Left forelimb (tissue), 1 donor: Measurements from ENCODE around the gene TULP4.

Experiments
- DNase-seq: peaks from one replicate; pipeline ENCODE4 v3.0.0-alpha.2; 2018; ENCODE audit warnings: low spot score

The TULP4 gene

GRCh38 chr6:158419339-158419909, 107.2 kb downstream of the TULP4 start:
- DNase-seq, result no peak

- DNase-seq, result no peak
Measured at GRCh38 chr6:158421381-158421780, 109.1 kb downstream of the TULP4 start.

GRCh38 chr6:158422629-158423238, 110.5 kb downstream of the TULP4 start:
- DNase-seq, result no peak

GRCh38 chr6:158431036-158431435, 118.8 kb downstream of the TULP4 start:
- no peak for DNase-seq

GRCh38 chr6:158431560-158431959, 119.3 kb downstream of the TULP4 start:
- DNase-seq, result no peak

GRCh38 chr6:158437571-158437970, 125.3 kb downstream of the TULP4 start:
- DNase-seq, result no peak

GRCh38 chr6:158438226-158438625, 126.0 kb downstream of the TULP4 start:
- DNase-seq, result no peak

GRCh38 chr6:158439255-158439654, 127.0 kb downstream of the TULP4 start:
- no peak for DNase-seq

GRCh38 chr6:158441716-158442215, 129.5 kb downstream of the TULP4 start:
- no peak for DNase-seq

- DNase-seq, result no peak
Measured at GRCh38 chr6:158442306-158442705, 130.0 kb downstream of the TULP4 start.

- no peak for DNase-seq
Measured at GRCh38 chr6:158445426-158446085, 133.3 kb downstream of the TULP4 start.

GRCh38 chr6:158448856-158449255, 136.6 kb downstream of the TULP4 start:
- DNase-seq, result no peak

GRCh38 chr6:158452191-158452590, 139.9 kb downstream of the TULP4 start:
- no peak for DNase-seq

- DNase-seq, result no peak
Measured at GRCh38 chr6:158457131-158457530, 144.9 kb downstream of the TULP4 start.

GRCh38 chr6:158457616-158458278, 145.5 kb downstream of the TULP4 start:
- no peak for DNase-seq

- no peak for DNase-seq
Measured at GRCh38 chr6:158459726-158460125, 147.5 kb downstream of the TULP4 start.

GRCh38 chr6:158460602-158461169, 148.4 kb downstream of the TULP4 start:
- DNase-seq, result no peak

GRCh38 chr6:158461954-158462353, 149.7 kb downstream of the TULP4 start:
- no peak for DNase-seq

GRCh38 chr6:158464483-158464882, 152.2 kb downstream of the TULP4 start:
- no peak for DNase-seq

GRCh38 chr6:158465257-158465656, 153.0 kb downstream of the TULP4 start:
- DNase-seq, result no peak

- no peak for DNase-seq
Measured at GRCh38 chr6:158465747-158466146, 153.5 kb downstream of the TULP4 start.

GRCh38 chr6:158467923-158468322, 155.7 kb downstream of the TULP4 start:
- no peak for DNase-seq

- DNase-seq, result no peak
Measured at GRCh38 chr6:158468666-158469065, 156.4 kb downstream of the TULP4 start.
